Urinary bladder (tissue), 4 donors: ENCODE data around the gene CALU. TPM values are rescaled to one million over a fixed set of nuclear protein-coding genes. Genes with fewer than 3 reads are reported as not detected.

Experiments used
- DNase-seq: peaks from one replicate; pipeline ENCODE4 v3.0.0-alpha.2; 2015; ENCODE audit errors: extremely low spot score
- H3K27ac ChIP-seq: one replicate; pipeline ENCODE4 v1.5.1; 2013; ENCODE audit warnings: low read depth, mild to moderate bottlenecking, moderate library complexity
- H3K36me3 ChIP-seq: one replicate; pipeline ENCODE4 v1.6.1; 2013; ENCODE audit warnings: mild to moderate bottlenecking, moderate library complexity; ENCODE audit not compliant: insufficient read depth
- H3K4me1 ChIP-seq: one replicate; pipeline ENCODE4 v1.6.1; 2013; ENCODE audit warnings: mild to moderate bottlenecking, moderate library complexity; ENCODE audit not compliant: insufficient read depth
- H3K4me3 ChIP-seq: one replicate; pipeline ENCODE4 v1.5.1; 2013; ENCODE audit warnings: low read depth, low read length
- WGBS: extraction: QIAGEN DNeasy Blood & Tissue Kit; methylation state at CpG from one replicate; pipeline ENCODE4 v1.1.7; 2013; 5-methylcytosine and 5-hydroxymethylcytosine counted together
- polyA plus RNA-seq: library from polyadenylated mRNA; stranded (reverse); fragments of 200-250 nt; gene quantifications from one replicate; pipeline ENCODE4 v1.2.3, GENCODE V29; 2013
- total RNA-seq: library from RNA; depleted of rRNA; stranded (reverse); fragments of >200 nt; gene quantifications from one replicate; pipeline ENCODE4 v1.2.3, GENCODE V29; 2014
- donor health status: healthy with polysubstance abuse.
- donor health status: healthy.

CALU gene
- total and polyA plus RNA-seq, 2 donors: 173 to 345 TPM

GRCh38 chr7:128731184-128731583 is 8.0 kb upstream of the CALU start:
- WGBS: 87% methylated on average over 8 of the region's 8 CpGs
- Histone ChIP-seq H3K4me3 (no peak overlapping the region), H3K4me1 (no peaks in the 10 kb centered on the region), H3K27ac (no peak overlapping the region), H3K36me3 (no peaks in the 10 kb centered on the region)
- no peak for DNase-seq

GRCh38 chr7:128732521-128733277 is 6.5 kb upstream of the CALU start:
- Histone ChIP-seq H3K4me1 (no peaks in the 10 kb centered on the region), H3K36me3 (no peaks in the 10 kb centered on the region), H3K4me3 (no peak overlapping the region), H3K27ac (no peak overlapping the region)
- no peak for DNase-seq
- WGBS: 78% methylated on average over 2 of the region's 2 CpGs

GRCh38 chr7:128733278-128733645 is 5.9 kb upstream of the CALU start:
- WGBS: 32% methylated on average over 2 of the region's 2 CpGs
- no peak for DNase-seq
- H3K36me3 ChIP-seq: no peaks in the 10 kb centered on the region
- H3K27ac ChIP-seq: no peak overlapping the region
- H3K4me1 ChIP-seq: no peaks in the 10 kb centered on the region
- no peak overlapping the region for H3K4me3 ChIP-seq

GRCh38 chr7:128734890-128735289 is 4.3 kb upstream of the CALU start:
- H3K4me3 ChIP-seq: no peak overlapping the region
- 98% methylated on average over 1 of the region's 1 CpG for WGBS
- no peaks in the 10 kb centered on the region for H3K36me3 ChIP-seq
- no peaks in the 10 kb centered on the region for H3K4me1 ChIP-seq
- no peak overlapping the region for H3K27ac ChIP-seq
- DNase-seq: no peak

- no peak overlapping the region for H3K27ac ChIP-seq
- 91% methylated on average over 5 of the region's 5 CpGs for WGBS
- H3K36me3 ChIP-seq: no peaks in the 10 kb centered on the region
- no peak for DNase-seq
- H3K4me3 ChIP-seq: no peak overlapping the region
- H3K4me1 ChIP-seq: no peaks in the 10 kb centered on the region
Observed at GRCh38 chr7:128735436-128735835, 3.7 kb upstream of the CALU start.

- H3K27ac ChIP-seq: no peak overlapping the region
- H3K4me3 ChIP-seq: no peak overlapping the region
- WGBS: 87% methylated on average over 4 of the region's 4 CpGs
- H3K36me3 ChIP-seq: no peaks in the 10 kb centered on the region
- no peaks in the 10 kb centered on the region for H3K4me1 ChIP-seq
- no peak for DNase-seq
Observed at GRCh38 chr7:128737441-128737840, 1.7 kb upstream of the CALU start.

- DNase-seq: no peak
- no peak overlapping the region for H3K27ac ChIP-seq
- no peaks in the 10 kb centered on the region for H3K36me3 ChIP-seq
- H3K4me1 ChIP-seq: no peaks in the 10 kb centered on the region
- H3K4me3 ChIP-seq: no peak overlapping the region
- 12% methylated on average over 1 of the region's 1 CpG for WGBS
Observed at GRCh38 chr7:128737867-128738385, 1.2 kb upstream of the CALU start.

- peak overlapping the region; percentile 86 for H3K4me3 ChIP-seq
- peak; percentile 50 for DNase-seq
- peak overlapping the region; percentile 79 for H3K27ac ChIP-seq
- H3K36me3 ChIP-seq: no peaks in the 10 kb centered on the region
- under 1% methylated on average over 8 of the region's 8 CpGs for WGBS
- no peaks in the 10 kb centered on the region for H3K4me1 ChIP-seq
Observed at GRCh38 chr7:128738570-128739047, 550 bp upstream of the CALU start.

- H3K4me1 ChIP-seq: no peaks in the 10 kb centered on the region
- WGBS: 5% methylated on average over 13 of the region's 13 CpGs
- no peak for DNase-seq
- H3K4me3 ChIP-seq: peak overlapping the region; percentile 86
- no peaks in the 10 kb centered on the region for H3K36me3 ChIP-seq
- H3K27ac ChIP-seq: no peak overlapping the region
Observed at GRCh38 chr7:128739990-128740682, 977 bp downstream of the CALU start.

- H3K4me3 ChIP-seq: no peak overlapping the region
- WGBS: 33% methylated on average over 3 of the region's 3 CpGs
- no peaks in the 10 kb centered on the region for H3K4me1 ChIP-seq
- no peak for DNase-seq
- no peaks in the 10 kb centered on the region for H3K36me3 ChIP-seq
- no peak overlapping the region for H3K27ac ChIP-seq
Observed at GRCh38 chr7:128740996-128741395, 1.8 kb downstream of the CALU start.

- Histone ChIP-seq H3K4me1 (no peaks in the 10 kb centered on the region), H3K4me3 (no peak overlapping the region), H3K36me3 (no peaks in the 10 kb centered on the region), H3K27ac (no peak overlapping the region)
- no peak for DNase-seq
- 34% methylated on average over 3 of the region's 3 CpGs for WGBS
Observed at GRCh38 chr7:128741491-128741890, 2.3 kb downstream of the CALU start.

- no peaks in the 10 kb centered on the region for H3K4me1 ChIP-seq
- H3K4me3 ChIP-seq: no peak overlapping the region
- no peak for DNase-seq
- WGBS: 41% methylated on average over 4 of the region's 4 CpGs
- H3K36me3 ChIP-seq: no peaks in the 10 kb centered on the region
- H3K27ac ChIP-seq: no peak overlapping the region
Observed at GRCh38 chr7:128742206-128742605, 3.0 kb downstream of the CALU start.

- no peaks in the 10 kb centered on the region for H3K4me1 ChIP-seq
- no peak overlapping the region for H3K4me3 ChIP-seq
- 80% methylated on average over 7 of the region's 7 CpGs for WGBS
- DNase-seq: no peak
- H3K27ac ChIP-seq: no peak overlapping the region
- no peaks in the 10 kb centered on the region for H3K36me3 ChIP-seq
Observed at GRCh38 chr7:128743112-128743772, 4.1 kb downstream of the CALU start.
